ENCODE measurements around the gene KSR1.
"Not testable (repeated sequence)": the region's sequence is repeated elsewhere in the genome, so short reads cannot be mapped to it uniquely, and the experiment has no call there.

KSR1 gene

DNA sequence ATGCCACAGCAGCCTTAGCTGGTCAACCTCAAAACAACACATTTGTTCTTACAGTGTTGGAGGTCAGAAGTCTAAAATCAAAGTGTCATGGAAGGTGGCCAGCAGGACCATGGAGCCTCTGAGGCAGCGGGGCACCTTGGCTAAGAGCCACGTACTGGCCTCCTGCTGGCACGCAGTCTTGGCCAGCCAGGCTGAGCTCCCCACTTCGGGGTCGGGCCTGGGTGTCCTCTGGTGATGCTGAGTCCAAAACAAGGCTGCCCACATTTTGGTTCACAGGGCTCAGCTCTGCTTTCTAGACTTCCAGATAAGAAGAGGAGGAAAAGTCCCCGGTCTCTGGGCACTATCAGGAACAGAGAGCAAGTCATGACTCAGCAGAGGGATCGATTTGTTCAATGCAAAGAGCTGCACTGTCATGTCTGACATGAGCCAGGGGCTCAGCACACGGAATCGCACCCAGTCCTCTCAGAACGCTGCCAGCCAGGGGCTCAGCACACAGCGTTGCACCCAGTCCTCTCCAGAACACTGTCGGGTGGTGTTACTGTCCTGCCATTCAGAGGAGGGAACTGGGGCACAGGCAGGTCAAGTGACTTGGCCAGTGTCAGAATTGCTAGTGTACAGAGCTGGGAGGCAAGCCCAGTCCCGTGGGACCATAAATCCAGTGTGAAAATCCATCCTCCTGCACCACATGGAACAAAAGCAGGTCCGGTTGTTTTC, 177.2 kb downstream of the KSR1 start:
- no peak for DNase-seq (ENCODE audit: low spot score)

DNA sequence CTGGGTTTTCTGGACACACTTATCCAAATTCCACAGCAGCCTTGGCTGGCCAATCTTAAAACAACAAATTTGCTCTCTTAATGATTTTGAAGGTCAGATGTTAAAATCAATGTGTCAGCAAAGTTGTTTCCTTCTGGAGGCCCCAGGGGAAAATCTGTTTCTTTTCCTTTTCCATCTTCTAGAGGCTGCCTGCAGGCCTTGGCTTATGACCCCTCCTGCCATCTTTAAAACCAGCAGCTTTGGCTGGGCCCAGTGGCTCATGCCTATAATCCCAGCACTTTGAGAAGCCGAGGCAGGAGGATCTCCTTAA, 177.7 kb downstream of the KSR1 start:
- no peak for DNase-seq (ENCODE audit: low spot score)

DNA sequence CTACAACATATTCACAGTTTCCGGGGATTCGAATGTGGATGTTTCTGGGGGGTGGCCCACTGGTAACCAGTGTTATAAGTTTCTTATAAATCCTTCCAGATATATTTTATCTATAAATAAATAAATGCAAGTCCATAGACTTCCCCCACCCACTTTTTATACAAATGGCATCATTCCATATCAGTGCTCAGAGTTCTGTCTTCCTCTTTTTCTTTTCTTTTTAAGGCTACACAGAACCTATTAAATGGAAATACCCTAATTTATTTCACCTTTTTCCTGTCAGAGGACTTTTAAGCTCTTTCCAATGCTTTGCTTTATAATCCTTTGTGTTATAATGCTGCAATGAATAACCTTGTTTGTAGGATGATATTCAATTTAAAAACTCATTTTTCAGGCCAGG, 178.5 kb downstream of the KSR1 start:
- no peak for DNase-seq (ENCODE audit: low spot score)

DNA sequence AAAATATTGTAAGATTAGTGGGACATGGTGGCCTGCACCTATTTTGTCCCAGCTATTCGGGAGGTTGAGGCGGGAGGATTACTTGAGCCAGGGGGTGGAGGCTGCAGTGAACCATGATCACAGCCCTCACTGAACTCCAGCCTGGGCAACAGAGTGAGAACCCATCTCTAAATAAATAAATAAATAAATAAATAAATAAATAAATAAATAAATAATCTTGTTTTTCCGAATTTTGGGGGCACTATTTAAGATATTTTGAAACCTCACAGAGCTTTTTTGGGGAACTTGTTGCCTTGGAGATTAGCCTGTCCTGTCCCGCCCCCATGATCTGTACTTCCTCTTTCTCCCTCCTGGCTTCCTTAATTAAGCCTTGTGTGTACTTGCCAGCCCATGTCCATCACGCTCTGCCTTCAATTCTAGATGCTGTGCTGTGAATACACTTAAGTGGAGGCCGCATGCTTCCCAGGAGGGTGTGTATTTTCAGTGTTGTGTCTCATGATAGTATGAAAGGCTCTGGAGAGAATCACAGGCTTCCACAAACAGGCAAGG, 179.1 kb downstream of the KSR1 start:
- DNase-seq (ENCODE audit: low spot score): peak; percentile 73

DNA sequence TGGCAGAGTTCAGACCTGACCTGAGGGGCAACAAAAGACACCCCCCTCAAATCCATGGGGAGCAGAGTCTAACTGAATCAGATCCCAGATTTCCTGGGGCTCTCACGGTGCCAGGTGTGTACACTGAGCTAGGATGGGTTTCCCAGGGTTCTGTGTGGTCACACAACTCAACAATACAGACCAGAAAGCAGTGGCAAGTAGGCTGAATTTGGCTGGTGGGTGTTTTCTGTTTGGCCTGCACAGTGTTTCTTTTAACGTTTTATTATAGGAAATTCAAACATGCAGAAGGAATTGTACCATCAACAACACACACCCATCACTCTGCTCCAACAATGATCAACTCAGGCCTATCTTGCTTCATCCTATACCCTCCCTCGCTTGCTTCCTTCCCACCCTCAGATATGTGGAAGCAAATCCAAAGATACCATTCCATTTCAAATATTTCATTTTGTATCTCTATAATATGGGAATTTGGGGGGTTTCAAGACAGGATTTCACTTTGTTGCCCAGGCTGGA, 179.8 kb downstream of the KSR1 start:
- not testable (repeated sequence) for DNase-seq (ENCODE audit: low spot score)

DNA sequence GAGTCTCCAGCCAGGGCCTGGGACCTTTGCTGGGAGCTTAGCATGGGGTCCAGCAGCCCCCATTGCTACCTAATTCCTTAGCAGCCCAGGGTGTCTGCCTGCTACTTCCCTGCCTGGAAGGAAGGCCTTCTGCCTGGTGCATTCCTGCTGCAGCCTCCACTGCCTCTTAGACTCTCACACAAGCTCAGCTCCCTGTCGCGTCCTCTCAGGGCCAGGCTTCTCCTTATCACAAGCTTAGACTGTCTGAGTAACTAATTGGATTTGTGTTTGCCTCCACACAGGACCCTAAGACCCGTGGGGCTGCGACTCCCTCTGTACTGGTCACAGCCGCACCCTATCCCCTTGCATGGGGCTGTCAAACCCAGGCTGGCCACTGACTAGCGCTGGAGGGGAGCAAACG, 181.6 kb downstream of the KSR1 start:
- DNase-seq (ENCODE audit: low spot score): not testable (repeated sequence)

DNA sequence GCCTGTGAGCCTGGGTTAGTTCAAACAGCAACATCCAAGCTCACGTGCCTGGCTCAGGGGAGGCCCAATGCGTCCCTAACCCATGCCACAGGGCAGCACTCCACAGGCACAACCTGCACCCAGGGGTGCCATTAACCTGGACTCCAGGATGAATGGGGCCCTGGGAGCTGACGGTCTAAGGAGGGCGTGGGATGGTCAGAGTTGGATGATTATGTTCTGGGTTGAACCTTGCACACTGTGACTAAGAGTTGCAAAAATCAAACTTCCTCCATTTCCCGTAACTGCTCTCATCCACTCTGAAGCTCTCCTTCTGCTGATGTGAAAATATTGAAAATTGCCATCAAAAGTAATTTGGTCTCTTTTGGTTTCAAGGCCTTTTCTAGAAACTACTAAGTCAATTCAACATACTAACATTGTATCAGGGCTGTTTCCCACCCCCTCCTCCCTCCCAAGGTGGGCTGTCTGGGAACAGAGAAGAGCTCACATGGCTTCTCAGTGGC, 182.2 kb downstream of the KSR1 start:
- DNase-seq (ENCODE audit: low spot score): not testable (repeated sequence)

DNA sequence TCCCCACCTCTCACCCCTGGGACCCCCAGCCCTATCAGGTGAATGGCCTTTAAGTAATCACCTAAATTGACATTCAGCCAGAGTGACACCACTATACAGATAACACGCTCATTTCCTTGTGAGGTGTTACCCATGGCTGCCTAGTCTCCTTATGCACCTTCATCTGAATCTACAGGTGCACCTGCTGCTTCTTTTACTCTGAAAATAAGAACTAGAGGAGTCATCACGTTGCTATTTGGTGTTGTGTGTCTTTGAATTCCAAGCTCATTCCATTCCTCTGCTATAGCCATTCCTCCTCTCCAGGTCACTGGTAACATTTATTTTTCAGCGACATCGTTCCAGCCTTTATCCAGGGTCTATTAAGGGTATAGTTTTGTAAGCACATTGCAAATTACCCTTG, 184.5 kb downstream of the KSR1 start:
- DNase-seq (ENCODE audit: low spot score): no peak

DNA sequence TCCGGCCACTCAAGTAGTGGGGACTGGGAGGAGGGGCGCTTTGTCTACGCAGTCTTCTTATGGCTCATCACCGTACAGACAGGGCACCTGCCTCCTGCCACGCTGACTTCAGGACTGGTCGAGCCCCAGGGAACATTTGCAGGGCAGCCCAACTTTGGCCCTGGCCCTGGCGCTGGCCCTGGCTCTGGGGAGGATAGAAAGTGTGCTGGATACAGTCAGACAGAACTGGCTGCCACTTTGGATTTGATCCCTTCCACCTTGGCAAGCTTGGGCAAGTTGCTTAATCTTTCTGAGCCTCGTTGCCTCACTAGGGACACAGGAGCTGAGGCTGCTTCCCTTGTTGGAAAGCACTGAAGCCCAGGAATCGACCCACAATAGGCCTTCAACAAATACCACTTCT, 188.3 kb downstream of the KSR1 start:
- DNase-seq (ENCODE audit: low spot score): no peak

DNA sequence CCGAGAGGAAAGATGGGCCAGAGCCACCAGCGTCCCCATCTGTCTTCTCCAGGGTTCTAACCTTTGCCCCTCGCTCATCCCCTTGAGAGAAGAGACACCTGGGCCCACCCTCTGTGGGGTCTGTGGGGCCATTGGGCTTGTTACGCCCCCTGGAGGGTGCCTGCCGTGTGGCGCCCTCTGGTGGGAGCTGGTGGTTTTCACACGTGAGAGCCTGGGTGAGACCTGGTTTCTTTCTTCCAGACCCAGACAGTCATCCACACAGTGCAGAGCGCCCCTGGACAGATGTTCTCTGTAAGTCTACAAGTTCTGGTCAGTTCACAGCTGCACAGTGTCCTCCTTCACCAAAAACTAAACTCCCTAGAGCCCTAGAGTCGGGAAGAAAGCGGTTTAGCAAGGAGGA, 189.4 kb downstream of the KSR1 start:
- not testable (repeated sequence) for DNase-seq (ENCODE audit: low spot score)

DNA sequence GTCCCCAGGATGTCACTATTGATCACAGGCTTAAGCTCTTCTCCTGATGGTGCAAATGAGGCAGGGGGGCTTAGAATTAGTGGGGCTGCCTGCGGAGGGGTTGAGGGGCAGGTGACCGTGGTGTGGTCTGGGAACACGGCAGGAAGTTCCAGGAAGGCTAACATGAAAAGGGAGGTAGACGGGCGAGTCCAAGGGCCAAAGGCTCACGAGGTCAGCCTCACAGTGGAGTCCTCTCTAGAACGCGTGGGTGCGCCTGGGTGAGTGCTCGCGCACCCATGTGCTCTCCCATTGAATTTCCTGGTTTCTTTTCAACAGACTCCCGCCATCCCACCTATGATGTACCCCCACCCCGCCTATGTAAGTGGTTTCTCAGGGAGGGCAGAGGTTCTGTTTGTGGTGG, 190.0 kb downstream of the KSR1 start:
- DNase-seq (ENCODE audit: low spot score): no peak

DNA sequence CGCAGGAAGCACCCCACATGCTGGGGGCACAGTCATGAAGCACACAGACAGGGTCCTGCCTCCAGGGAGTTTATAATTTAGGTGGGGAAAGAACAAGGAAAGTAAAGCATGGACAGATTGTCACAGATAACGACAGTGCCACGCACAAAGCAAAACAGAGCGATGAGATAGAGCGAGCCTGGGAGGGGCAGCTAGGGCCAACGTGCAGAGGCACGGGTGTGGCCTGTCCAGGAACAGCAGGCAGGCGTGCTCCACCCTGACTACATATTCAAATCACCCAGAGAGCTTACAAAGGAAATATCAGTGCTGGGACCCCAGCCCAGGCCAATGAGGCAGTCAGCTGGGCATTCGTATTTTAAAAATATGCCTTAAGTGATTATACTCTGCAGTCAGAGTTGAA, 191.5 kb downstream of the KSR1 start:
- DNase-seq (ENCODE audit: low spot score): no peak

DNA sequence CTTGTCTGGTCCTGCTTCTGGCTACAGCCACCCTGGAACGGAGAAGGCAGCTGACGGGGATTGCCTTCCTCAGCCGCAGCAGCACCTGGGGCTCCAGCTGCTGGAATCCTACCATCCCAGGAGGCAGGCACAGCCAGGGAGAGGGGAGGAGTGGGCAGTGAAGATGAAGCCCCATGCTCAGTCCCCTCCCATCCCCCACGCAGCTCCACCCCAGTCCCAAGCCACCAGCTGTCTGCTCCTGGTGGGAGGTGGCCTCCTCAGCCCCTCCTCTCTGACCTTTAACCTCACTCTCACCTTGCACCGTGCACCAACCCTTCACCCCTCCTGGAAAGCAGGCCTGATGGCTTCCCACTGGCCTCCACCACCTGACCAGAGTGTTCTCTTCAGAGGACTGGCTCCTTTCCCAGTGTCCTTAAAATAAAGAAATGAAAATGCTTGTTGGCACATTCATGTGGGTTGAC, 192.9 kb downstream of the KSR1 start:
- not testable (repeated sequence) for DNase-seq (ENCODE audit: low spot score)

DNA sequence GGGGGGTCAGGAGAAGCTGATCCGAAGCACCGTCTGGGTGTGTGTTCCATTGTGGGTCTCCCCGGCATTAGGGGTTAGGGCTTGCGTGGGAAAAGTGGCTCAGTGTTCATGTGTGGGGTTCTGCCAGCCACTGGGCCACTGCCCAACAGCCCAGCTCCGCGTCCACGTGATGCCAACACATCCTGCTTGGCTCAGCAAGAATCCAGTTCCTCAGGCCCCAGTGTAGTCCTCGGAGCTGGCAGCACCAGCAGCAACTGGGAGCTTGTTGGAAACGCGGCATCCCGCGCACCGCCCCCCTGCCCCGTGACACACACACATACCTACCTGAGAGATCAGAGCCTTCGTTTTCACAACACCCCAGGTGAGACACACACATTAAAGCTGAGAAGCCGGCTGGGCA, 193.7 kb downstream of the KSR1 start:
- no peak for DNase-seq (ENCODE audit: low spot score)

DNA sequence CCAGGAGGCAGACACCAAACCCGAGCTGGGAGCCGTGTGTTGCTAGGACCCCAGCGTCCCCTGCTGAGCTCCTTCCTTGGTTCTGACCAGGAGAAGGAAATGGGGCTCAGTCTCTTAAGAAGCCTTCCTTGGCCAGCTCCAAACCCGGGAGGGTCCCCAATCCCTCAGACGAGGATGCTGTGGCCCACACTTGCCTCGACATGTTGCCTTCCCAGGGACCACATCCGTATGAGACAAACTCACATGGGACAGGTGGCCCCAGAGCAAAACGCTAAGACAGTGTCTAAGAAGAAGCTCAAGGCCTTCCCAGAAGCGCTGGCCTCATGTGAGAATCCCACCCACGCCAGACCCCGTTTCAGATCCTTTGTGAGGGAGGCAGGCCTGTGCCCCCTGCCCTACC, 194.6 kb downstream of the KSR1 start:
- DNase-seq (ENCODE audit: low spot score): no peak

DNA sequence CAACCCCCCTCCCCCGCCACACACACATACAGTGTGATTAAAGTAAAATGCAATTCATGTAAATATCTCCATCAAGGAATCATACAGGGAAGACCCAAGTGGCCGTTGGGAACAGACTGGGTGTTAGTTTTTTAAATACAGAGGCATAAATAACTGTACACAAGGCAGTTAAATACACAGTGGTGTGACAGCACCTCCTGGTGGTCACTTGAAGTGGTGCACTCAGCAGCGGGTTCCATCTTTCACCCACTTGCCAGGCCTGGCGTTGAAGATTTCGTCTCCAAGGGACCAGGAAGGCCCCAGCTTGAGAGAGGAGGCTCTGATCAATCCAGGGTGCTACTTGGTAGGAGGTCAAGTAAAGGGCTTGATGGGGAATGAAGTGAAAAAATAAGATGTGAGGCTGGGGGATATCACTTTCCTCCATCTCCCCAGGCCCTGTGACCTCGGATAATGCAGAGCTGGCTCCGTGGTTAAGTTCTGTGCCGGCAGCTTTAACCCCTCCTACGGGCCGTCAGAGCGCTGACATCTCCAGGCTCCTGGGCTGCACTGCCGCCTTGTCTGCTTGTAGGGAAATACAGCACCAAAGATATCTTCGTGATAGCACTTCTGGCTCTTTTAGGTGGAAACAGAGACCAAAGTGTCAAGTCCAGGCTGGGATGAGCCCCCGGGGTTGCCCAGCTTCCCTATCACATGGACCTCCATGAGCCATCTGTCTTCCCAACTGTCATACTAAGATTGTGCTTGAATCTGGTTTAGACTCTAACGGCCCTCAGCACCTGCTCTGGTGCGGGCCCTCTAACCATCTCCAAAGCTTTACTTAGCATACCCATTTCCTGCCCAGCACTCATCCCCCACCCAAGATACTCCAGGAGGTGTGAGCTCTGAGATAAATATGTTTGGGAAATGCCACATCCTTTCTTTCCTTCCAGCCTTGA, 195.4 kb downstream of the KSR1 start:
- DNase-seq (ENCODE audit: low spot score): peak; percentile 25

DNA sequence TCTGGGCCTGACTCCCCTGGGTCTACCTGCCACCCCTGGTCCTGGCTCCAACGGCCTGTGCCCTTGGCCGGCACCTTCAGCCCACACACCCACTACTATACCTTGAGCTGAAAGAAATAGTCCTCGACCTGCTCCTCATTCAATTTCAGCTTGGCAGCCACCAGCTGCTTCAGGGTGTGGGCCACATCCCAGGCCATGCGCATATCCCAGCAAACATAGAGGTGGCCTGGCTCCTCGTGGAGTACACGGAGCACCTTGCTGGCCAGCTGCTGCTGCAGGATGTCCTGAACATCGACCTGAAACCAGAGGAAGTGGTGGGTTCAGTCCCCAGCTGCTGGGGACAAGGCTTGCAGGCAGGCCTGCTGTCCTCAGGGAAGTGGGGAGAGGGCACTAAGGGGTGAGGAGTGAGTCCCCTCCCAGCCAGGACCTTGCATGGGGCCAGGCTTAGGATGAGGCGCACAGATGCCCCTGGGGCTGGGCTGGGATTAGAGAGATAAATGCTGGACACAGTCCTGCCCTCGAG, 197.3 kb downstream of the KSR1 start:
- not testable (repeated sequence) for DNase-seq (ENCODE audit: low spot score)

DNA sequence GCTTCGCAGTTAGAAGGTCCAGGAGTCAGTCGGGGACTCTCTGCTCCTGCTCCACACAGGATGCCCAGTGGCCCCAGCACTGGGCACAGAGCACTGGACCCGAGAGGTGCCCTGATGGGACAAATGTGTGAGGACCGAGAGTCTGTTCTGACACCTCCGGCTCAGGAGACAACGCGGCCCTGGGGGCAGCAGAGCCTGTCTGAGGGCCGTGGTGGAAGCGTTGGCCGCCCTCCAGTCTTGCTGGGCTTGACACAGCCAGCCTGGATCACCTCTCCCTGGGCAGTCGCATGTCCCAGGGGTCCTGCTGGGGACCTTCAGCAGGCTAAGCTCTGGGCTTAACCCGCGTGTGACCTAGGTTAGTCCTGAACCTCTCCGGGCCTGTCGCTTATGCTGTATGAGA, 197.9 kb downstream of the KSR1 start:
- DNase-seq (ENCODE audit: low spot score): no peak

DNA sequence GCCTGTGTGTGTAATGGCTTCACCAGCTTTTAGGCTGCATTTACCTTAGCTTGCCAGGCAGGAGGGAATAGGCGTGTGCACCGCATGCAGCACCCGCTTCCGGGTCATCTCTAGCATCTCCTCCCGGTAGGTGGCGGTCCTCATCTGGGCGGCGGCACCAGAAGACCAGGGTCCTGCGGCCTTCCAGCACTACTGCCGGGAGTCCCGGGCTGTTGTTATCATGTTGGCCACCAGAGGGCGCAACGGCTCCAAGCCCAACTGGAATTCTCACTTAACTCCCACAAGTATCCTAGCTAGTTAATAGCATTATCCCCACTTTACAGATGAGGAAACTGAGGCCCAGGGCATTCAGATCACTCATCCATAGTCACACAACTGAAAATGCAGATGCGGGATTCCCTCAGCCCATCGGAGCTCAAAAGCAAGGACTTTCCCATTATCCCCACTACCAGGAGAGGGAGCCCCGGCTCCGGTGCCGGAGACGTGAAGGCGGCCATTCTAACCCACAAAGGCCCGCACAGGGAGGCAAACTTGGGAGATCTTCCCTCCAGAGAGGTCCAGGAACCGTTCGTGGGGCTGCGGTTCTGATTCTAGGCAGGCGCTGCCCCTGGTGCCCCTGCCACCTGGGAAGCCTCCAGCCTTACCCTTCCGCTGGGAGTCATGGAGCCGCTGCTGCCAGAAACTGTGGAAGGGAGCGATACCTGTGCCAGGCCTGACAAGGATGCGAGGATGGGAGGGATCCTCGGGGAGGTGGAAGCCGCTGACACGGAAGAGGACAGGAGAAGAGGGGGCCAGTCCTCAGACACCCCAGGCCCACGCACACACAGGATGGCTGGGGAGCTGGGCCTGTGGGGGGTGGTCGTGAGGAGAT, 198.6 kb downstream of the KSR1 start:
- peak; percentile 92 for DNase-seq (ENCODE audit: low spot score)

DNA sequence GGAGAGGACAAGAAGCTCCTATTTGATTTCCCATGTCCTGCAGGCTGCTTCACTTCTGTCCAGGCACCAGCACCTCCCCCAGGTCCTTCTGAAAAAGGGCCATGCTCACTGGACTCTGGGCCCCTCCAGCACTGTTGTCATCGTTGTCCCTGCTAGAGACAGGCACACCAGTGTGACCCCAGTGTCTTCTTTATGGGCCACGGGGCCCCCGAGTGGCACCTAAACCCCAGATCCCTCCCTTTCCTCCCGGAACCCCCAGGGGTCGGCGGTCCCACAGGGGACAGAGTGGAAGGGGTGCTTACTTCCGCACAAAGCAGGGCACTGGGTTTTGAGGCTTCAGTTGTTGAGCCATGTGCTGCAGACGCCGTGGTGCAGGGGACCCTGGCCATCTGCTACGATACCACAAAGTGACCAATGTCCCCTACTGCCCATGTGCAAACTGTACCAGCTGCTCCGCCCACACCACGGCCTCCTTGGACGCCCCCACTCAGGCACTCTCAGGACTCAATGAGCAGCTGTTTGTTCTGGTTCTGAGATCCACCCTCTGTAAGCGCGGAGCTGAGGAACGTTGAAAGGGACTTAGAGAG, 199.4 kb downstream of the KSR1 start:
- not testable (repeated sequence) for DNase-seq (ENCODE audit: low spot score)

DNA sequence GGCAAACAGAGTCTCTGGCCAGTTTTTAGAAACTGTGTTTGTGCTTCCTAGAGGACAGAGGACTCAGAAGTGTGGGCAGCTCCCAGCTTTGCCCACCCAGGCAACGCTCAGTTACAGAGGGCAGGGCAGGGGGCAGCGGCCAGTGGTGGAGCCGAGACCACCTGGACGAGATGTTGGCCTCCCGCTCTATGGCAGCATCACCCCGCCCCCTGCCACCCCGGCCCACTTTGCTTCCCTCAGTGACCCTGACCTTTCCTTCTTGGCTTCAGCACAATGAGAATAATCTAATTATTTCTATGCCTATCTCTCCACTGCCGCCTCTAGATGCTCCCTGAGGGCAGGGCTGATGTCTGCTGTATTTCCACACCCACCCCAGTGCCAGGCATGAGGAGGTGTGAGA, 200.4 kb downstream of the KSR1 start:
- not testable (repeated sequence) for DNase-seq (ENCODE audit: low spot score)
